Measurements from ENCODE around the gene VPS13A. TPM values are rescaled to one million over a fixed set of nuclear protein-coding genes. Genes with fewer than 3 reads are reported as not detected.

The VPS13A gene
- total and polyA plus RNA-seq, 2 donors (not counting 1 experiment from before 2014, with no cell fraction given) = 12.8 to 39.3 TPM

DNA sequence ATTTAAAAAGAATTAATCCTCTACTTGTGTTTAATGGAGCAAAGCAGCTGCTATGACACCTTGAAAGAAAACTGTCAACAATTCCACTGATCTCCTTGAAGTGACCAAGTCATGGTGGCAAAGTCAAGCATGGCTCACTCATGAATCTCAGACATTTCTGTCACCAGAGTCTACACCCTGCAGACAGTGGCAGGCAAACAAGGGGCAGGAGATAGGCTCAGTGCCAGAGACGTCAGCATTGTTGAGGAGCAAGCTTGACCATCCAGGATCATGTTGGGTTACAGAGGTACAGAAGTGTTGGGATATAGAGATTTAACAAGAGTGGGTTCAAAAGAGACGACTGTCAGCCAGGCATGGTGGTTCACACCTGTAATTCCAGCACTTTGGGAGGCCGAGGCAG, 16.1 kb upstream of the VPS13A start:
- Histone ChIP-seq H3K9me3 (ENCODE audit: control insufficient read depth, insufficient read depth, low read depth, low read length) (no peaks in the 10 kb centered on the region), H3K27me3 (ENCODE audit: control insufficient read depth, insufficient read depth, low read length) (no peaks in the 10 kb centered on the region), H3K4me2 (ENCODE audit: extremely low read depth, insufficient read depth, low read length) (no peak overlapping the region), H3K79me2 (ENCODE audit: control insufficient read depth, insufficient read depth, low read length) (no peaks in the 10 kb centered on the region), H4K20me1 (ENCODE audit: control insufficient read depth, extremely low read depth, insufficient read depth, low read length) (no peaks in the 10 kb centered on the region), H2AFZ (ENCODE audit: low read length) (no peak overlapping the region), H3K9ac (ENCODE audit: insufficient read depth, low read length) (no peak overlapping the region), H3K27ac (ENCODE audit: insufficient read depth, low read length) (no peak overlapping the region), H3K4me3 (replicated peaks in 1 of 4; ENCODE audit: control extremely low read depth in 1 of 4, insufficient read depth in 1 of 4, low read depth in 3 of 4, low read length in 4 of 4) (no peak overlapping the region), H3K4me1 (ENCODE audit: control insufficient read depth, extremely low read depth, insufficient read depth, low read length) (no peaks in the 10 kb centered on the region), H3K36me3 (ENCODE audit: control insufficient read depth, insufficient read depth, low read length) (no peaks in the 10 kb centered on the region)
- no peak for DNase-seq (ENCODE audit: low read depth in 2 of 2)
- TF ChIP-seq EZH2 (IDR thresholded peaks at IDR 0.05; ENCODE audit: low read length, missing control alignments) (no peak), CTCF (conservative IDR thresholded peaks at IDR 0.05 in 1 of 2, IDR thresholded peaks at IDR 0.05 in 1 of 2; ENCODE audit: low read depth in 1 of 2, low read length in 2 of 2) (no peak)

DNA sequence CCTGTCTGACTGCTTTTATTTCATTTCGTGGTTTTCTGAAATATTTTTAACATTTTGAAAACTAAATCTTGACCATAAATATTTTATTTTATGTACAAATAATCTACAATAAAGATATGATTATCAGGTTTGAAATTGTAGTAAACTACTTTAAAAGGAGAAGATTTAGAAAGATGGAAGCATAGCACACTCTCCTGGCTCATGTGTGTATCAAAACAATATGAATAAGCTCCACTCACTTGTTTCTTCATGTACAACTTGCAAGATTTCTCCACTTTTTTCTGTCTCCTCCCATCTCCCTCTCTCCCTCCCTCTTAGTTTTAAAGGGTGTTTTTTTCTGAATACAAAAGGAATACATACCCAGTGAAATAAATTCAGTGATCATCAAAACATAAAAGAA, 15.4 kb upstream of the VPS13A start:
- Histone ChIP-seq H3K27ac (ENCODE audit: insufficient read depth, low read length) (no peak overlapping the region), H3K4me3 (replicated peaks in 1 of 4; ENCODE audit: control extremely low read depth in 1 of 4, insufficient read depth in 1 of 4, low read depth in 3 of 4, low read length in 4 of 4) (no peak overlapping the region), H3K27me3 (ENCODE audit: control insufficient read depth, insufficient read depth, low read length) (no peaks in the 10 kb centered on the region), H3K9ac (ENCODE audit: insufficient read depth, low read length) (no peak overlapping the region), H3K4me2 (ENCODE audit: extremely low read depth, insufficient read depth, low read length) (no peak overlapping the region), H3K4me1 (ENCODE audit: control insufficient read depth, extremely low read depth, insufficient read depth, low read length) (no peaks in the 10 kb centered on the region), H4K20me1 (ENCODE audit: control insufficient read depth, extremely low read depth, insufficient read depth, low read length) (no peaks in the 10 kb centered on the region), H3K9me3 (ENCODE audit: control insufficient read depth, insufficient read depth, low read depth, low read length) (no peaks in the 10 kb centered on the region), H3K36me3 (ENCODE audit: control insufficient read depth, insufficient read depth, low read length) (no peaks in the 10 kb centered on the region), H3K79me2 (ENCODE audit: control insufficient read depth, insufficient read depth, low read length) (no peaks in the 10 kb centered on the region), H2AFZ (ENCODE audit: low read length) (no peak overlapping the region)
- no peak for TF ChIP-seq CTCF (conservative IDR thresholded peaks at IDR 0.05 in 1 of 2, IDR thresholded peaks at IDR 0.05 in 1 of 2; ENCODE audit: low read depth in 1 of 2, low read length in 2 of 2)
- TF ChIP-seq EZH2 (IDR thresholded peaks at IDR 0.05; ENCODE audit: low read length, missing control alignments) = no peak
- peak in 1 of 2 donors; percentile 15 for DNase-seq (ENCODE audit: low read depth in 2 of 2)

DNA sequence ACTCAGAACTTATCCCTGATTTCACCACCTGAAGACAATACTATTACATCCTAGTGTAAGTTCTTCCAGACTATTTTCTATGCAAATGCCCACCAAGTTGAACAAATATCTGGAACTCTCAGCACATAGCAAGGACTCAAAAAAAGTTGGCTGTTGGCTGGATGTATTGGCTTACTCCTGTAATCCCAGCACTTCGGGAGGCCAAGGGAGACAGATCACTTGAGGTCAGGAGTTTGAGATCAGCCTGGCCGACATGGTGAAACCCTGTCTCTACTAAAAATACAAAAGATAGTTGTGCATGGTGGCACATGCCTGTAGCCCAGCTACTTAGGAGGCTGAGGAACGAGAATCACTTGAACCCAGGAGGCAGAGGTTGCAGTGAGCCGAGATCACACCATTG, 15.0 kb upstream of the VPS13A start:
- Histone ChIP-seq H3K9me3 (ENCODE audit: control insufficient read depth, insufficient read depth, low read depth, low read length) (no peaks in the 10 kb centered on the region), H3K27ac (ENCODE audit: insufficient read depth, low read length) (no peak overlapping the region), H3K27me3 (ENCODE audit: control insufficient read depth, insufficient read depth, low read length) (no peaks in the 10 kb centered on the region), H3K4me3 (replicated peaks in 1 of 4; ENCODE audit: control extremely low read depth in 1 of 4, insufficient read depth in 1 of 4, low read depth in 3 of 4, low read length in 4 of 4) (no peak overlapping the region), H3K79me2 (ENCODE audit: control insufficient read depth, insufficient read depth, low read length) (no peaks in the 10 kb centered on the region), H4K20me1 (ENCODE audit: control insufficient read depth, extremely low read depth, insufficient read depth, low read length) (no peaks in the 10 kb centered on the region), H3K9ac (ENCODE audit: insufficient read depth, low read length) (no peak overlapping the region), H3K36me3 (ENCODE audit: control insufficient read depth, insufficient read depth, low read length) (no peaks in the 10 kb centered on the region), H3K4me1 (ENCODE audit: control insufficient read depth, extremely low read depth, insufficient read depth, low read length) (no peaks in the 10 kb centered on the region), H3K4me2 (ENCODE audit: extremely low read depth, insufficient read depth, low read length) (no peak overlapping the region), H2AFZ (ENCODE audit: low read length) (no peak overlapping the region)
- TF ChIP-seq CTCF (conservative IDR thresholded peaks at IDR 0.05 in 1 of 2, IDR thresholded peaks at IDR 0.05 in 1 of 2; ENCODE audit: low read depth in 1 of 2, low read length in 2 of 2) (no peak), EZH2 (IDR thresholded peaks at IDR 0.05; ENCODE audit: low read length, missing control alignments) (no peak)
- no peak for DNase-seq (ENCODE audit: low read depth in 2 of 2)

Data from fibroblast of lung (primary cell).